G401 (cell line): ENCODE results near the gene RBPJ. TPM values are rescaled to one million over a fixed set of nuclear protein-coding genes. Genes with fewer than 3 reads are reported as not detected.
"Not testable (repeated sequence)": the region's sequence is repeated elsewhere in the genome, so short reads cannot be mapped to it uniquely, and the experiment has no call there.

ENCODE experiments used
- DNase-seq: peaks from one replicate; pipeline ENCODE4 v3.0.0-alpha.2; 2015; ENCODE audit warnings: low spot score
- in situ Hi-C: cut with HindIII; loops from 2 replicates; pipeline ENCODE4 v1.10.0; 2016; ENCODE audit warnings: low sequenced_read_pairs, mixed read lengths
- total RNA-seq: library from RNA; depleted of rRNA; stranded (reverse); fragments of >200 nt; shearing (Covaris generic); gene quantifications from 2 replicates; pipeline ENCODE4 v1.2.3, GENCODE V29; 2014

The RBPJ gene
- total RNA-seq, 1 experiment from 2014 or later = 336 TPM

DNA sequence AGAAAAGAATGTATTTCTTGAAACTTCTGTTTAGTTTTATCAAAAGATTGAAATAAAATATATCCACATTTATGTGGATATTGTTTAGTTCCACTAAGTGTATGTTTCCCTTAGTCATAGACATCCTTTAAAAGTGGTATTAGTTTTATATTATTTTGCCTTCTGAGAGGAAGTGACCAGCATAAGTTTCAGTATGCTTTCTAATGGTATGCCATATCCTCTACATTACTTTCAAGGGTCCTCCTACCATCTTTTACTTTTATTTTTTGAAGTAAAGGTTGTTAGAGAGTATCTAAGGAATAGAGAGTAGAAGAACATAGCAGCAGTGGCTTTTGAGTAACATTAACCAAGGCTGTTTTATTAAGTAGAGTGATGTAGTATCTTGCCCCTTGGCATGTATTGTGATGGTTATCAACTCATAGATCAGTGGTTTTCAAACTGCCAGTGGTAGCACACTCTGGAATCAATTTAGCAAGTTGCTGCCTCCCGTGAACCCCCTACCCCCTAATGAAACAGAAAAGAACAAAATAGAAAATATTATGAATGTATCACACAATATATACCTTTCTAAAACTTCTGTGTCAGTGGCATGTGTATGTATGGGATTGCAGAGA is 44.8 kb downstream of the RBPJ start:
- in situ Hi-C loops = no loop called here
- no peak for DNase-seq

DNA sequence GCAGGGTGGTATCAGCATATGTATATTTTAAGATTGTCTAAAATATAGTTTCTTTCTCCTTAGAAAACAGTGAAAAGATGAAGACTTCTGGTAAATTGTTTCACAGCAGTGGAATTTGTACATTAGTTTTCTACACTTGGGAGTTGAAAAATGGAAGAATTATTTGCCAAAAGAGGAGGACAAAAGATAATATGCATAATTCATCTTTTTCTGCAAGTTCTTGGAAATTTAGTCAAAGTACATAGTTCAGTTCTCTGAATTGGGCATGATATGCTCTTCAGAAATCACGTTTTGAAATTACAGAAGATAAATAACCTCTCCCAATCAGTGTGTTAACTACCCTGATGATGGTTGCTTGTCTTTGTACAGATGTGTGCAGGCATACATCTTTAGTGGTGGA is 47.0 kb downstream of the RBPJ start:
- in situ Hi-C loops = no loop called here
- no peak for DNase-seq

DNA sequence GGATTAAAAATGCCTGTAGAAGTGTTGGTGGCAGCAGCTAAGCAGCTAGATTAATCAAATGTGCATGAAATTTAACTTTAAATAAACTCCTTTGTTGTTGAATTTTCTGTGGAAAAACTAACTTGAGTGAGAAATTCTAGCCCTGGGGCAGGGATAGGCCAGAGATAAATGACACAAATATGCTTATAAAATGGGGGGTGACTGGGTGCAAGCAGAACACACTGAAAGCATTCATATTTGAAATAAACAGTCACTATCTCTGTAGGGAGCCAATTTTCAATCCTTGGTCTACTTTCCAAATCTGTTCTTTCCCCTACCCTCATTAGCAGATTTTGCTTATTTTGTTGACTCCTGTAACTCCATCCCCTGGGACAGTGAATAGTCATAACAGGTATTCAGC is 47.9 kb downstream of the RBPJ start:
- in situ Hi-C loops = no loop called here
- no peak for DNase-seq

DNA sequence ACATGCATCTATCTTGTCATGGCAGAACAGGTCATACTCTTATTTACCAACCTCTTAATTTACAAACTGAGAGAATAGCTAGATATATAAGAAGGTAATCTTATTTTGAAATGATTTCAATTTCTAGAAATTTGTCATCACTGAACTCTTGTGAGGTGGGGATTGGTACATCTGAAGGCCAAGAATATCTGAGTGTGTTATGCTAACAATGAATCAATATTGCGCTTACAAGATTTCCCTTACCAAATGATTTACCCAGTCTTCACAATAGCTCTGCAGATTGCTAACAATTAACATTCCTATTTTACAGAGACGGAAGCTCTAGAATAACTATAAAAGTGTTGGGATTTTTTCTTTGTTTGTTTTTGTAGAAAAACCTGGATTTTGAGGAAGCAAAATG is 48.3 kb downstream of the RBPJ start:
- no peak for DNase-seq
- in situ Hi-C loops = no loop called here

DNA sequence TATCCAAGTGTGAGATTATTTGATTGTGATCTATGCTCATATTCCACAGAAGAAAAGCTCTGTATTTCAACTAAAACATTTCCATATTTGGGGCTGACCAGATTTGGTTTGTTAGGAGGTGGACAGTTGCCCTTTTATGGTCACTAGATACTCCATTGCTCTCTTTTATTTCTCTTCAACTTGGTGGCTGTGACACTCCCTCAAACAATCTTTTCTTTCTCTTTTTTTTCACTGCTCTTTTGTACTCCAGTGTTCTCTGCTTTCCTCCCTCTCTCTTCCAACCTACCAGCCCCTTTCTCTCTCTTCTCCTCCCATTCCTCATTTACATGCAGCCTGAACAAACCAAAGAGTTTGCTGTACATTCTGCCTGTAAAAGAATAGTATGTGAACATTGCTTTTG is 48.8 kb downstream of the RBPJ start:
- in situ Hi-C loops = no loop called here
- no peak for DNase-seq

DNA sequence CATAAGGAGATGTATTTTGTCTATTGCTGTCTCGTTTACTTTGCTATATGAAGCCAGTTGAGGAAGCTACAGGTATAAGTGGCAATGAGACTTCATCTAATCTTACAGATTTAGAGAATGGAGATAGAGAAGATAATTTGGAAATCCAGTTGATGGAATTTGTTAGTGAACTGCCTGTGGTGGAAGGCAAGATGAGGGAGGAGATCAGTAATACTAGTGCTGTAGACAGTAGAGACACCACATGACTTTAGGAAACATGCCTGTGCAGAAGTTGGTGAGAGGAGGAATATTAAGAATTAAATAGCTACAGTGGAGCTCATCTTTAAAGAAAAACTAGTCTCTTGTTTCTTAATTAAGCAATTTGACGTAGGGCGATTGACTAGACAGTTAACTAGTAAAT is 51.3 kb downstream of the RBPJ start:
- in situ Hi-C loops = no loop called here
- no peak for DNase-seq

DNA sequence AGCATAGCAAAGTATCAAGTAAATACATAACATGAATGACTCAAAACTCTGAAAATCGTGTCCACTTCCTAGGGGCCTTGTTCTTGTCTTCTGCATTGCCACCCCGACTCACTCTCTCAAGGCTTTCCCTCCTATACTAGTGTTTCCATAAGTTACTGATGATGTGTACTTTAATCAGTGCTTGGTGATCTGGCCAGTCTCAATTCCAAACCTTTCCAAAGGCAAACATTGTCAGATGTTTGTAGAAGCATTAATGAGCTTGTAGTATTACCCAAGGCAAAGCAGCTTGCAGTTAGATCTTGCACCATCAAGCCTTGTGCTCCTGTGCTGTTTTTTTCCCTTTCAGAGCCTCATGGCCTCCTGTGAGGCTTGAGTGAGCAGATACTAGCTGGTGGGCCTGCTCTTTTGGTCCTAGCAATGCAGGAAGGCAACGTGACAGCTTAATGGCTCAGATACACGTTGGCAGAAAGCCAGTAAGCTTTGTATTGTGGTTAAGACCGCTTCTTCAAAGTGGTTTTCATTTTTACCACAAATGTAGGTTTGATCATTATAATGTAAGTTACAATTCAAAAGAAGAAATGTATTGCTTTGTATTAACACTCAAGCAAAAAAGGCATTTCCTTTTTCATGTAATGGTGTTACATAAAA is 51.8 kb downstream of the RBPJ start:
- in situ Hi-C loops = no loop called here

DNA sequence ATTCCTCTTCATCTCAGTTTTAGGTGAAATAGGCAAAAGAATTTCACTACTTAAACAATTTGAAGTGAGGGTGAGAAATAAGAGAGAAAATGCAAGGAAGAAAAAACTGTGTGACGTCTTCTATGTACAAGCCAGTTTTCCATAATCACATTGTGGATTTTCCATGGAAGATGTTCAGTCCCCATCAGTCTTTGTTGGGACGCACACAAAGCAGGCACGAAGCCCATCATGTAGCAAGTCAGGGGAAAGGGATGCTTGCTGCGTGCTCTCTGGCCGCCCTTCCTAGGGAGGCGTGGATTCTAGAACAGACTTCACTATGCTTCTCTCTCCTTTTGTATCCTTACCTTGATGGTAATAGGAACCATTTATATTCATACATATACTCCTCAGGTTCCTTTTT is 54.7 kb downstream of the RBPJ start:
- in situ Hi-C loops = no loop called here
- DNase-seq = no peak

More for the DNA sequence above, 51.8 kb downstream of the RBPJ start:
- DNase-seq = peak; percentile 42

DNA sequence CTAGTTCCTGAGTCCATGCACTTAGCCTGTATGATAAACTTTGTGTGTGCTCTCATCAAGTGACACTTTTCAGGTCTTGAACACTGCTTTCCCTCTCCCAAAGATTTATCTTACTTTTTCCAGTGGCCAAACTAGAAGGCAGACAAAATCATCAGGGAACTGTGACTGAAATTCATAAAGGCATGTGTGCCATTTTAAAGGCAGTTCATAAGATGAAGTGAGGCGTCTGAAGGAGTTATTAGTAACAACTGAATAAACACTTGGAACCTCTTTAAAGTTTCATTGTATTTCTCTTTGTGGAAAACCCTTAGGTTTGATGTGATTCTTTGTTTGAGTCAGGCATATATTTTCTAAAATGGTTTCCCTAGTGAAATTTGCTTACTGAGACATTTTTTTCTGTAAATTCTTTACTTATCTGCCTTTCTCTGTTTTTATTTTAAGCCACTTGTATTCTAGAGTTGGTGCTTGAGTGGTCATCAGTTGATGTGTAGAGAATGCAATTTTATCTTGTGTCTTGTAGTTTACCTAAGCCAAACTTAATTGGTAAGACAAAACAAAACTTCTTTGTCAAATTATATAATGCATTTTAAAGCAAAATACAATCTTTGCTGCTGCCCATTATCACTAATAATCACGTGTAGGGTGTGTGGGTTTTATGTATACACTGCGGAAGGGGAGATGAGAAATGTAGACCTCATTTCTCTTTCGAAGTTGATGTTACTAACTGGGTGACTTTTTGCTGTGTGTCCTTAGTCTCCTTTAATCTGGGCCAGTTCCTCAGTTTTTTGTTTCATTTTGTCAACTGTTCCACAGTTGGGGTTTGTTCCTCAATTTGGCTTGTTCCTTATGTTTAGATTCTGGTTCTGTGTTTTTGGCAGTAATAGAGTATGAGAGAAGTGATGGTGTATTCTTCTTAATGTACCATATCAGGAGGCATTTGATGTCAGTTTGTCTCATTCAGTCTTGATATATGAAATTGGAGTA is 56.8 kb downstream of the RBPJ start:
- DNase-seq = no peak
- in situ Hi-C loops = no loop called here

DNA sequence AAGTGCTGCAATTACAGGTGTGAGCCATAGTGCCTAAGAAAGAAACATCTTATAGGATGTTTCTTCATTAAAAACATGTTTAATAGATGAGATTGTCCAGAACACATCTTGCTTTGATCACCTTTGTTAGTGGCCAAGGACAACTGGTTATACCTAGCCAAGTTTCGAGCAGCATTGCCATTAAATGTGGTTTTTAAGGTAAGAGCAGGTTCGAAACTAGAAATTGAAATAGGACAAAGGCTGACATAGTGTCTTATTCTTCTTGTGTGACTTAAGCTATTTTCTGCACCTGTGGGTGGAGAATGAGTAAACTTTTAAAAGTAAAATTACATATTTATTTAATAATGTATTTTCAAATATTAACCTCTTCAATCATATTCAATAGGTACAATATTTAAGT is 59.0 kb downstream of the RBPJ start:
- in situ Hi-C loops = no loop called here

DNA sequence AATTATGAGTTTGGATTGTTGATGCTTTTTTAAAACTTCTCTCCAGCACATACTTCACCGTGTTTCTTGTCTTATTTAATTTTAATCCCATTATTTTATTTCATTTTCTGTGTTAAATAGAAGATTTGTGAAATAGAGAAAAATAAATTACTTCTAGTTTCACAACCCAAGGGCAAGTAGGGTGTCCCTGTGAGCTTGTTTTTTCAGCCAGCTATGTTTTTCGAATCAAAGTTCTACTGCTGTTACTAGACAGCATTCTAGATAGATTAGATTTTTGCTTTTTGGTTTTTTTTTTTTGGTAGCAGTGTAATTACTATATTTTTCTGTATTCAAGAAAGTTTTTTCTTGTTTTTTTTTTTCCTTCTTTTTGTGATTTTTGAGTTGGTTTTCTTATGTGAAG is 59.9 kb downstream of the RBPJ start:
- in situ Hi-C loops = no loop called here
- DNase-seq = no peak

More for the DNA sequence above, 59.0 kb downstream of the RBPJ start:
- no peak for DNase-seq

DNA sequence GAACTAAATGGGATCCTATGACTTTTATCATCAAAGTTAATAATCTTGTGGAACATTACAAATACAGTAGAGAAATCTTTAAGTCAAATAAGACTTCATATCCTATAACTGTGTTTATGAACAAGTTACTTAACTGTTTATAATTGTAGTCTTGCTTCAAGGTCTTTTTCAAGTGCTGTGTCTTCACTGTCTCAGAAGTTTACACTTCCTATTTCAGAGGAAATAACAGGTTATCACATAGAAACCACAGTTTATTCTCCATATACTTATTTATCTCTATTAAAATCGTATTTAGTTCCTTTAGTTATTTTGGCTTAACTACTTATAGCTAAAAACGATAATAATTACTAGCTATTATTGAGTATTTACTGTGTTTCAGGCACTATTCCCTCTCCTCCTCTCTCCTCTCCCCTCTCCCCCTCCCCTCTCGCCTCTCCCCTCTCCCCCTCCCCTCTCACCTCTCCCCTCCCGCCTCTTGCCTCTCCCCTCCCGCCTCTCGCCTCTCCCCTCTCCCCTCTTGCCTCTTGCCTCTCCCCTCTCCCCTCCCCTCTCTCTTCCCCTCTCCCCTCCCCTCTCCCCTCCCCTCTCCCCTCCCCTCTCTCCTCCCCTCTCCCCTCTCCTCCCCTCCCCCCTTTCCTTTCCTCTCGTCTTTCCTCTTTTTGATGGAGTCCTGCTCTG is 63.7 kb downstream of the RBPJ start:
- no peak for DNase-seq
- in situ Hi-C loops = no loop called here

DNA sequence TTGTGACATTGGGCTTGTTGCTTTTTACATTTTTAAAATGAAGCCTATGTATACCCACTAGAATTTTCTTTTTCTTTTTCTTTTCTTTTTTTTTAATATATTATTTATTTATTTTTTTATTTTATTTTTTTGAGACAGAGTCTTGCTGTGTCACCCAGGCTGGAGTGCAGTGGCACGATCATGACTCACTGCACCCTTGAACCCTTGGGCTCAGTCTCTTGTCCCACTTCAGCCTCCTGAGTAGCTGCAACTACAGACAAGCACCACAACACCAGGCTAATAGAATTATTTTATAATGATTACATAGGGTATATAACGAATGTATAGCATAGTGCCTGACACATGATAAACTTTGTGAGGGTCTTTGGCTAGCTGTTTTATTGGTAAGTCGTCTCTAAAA is 64.9 kb downstream of the RBPJ start:
- no peak for DNase-seq
- in situ Hi-C loops = no loop called here

DNA sequence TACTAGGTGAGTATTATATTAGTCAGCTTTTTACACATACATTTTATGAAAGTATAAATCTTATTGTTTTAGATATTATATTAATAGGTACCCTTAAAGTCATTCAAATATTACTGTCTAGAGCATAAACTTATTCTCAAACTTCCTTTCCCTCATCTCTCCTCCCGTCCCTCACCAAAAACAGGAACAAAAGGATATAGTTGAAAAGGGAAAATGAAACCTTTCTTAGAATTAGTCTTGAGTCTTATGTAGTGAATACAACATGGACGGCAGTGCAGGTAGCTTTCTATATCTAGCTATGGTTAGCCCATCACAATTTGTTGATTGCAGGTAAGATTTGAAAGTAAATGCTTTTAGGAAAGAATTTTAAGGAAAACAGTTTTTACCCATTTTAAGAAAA is 65.6 kb downstream of the RBPJ start:
- in situ Hi-C loops = no loop called here
- no peak for DNase-seq

DNA sequence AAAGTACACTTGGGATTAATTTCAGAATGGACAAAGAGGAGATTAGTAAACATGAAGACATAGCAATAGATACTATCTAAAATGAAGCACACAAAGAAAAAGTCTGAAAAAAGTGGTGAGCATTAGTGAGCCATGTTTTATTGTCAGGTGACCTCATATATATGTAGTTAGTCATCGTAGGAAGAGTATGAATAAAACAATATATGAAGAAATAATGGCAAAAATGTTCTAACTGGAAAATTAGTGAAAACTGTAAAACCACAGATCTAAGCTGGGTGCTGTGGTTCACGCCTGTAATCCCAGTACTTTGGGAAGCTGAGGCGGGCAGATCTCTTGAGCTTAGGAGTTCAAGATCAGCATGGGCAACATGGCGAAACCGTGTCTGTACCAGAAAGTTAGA is 67.9 kb downstream of the RBPJ start:
- in situ Hi-C loops = no loop called here
- DNase-seq = no peak

DNA sequence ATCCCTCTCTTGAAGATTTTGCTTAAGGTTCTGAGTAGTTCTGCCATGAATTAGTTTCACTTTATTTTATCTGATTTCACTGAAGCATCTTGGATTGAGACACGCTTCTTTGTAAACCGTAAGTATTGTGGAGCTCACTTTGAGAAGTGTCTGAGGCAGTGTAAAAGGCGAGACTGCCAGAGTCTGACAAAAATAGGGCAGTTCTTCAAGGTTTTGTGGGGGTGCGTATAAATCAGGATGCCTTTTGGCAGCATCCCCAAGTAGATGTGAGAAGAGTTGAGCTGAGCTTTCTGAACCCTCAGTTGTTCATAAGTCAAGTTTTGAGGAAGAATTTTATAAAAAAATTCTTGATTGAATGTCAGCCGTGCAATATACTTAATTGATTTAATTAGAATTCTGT is 76.3 kb downstream of the RBPJ start:
- no peak for DNase-seq
- in situ Hi-C loops = no loop called here

DNA sequence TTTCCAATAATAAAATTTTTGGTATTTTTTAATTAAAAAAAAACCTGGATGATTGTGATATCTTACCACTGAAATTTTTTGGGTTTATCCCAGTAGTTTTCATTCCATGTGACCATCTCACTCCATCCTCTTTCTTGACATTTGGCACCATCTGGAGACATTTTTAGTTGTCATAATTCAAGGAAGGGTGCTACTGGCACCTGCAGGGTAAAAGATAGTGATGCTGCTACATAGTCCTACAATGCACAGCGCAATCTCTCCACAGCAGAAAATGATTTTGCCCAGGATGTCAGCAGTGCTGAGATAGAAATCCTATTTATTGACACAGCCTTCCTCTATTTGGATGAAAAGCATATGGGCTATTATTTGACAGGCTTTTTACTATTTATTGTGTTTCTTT is 79.3 kb downstream of the RBPJ start:
- DNase-seq = peak; percentile 35
- in situ Hi-C loops = no loop called here

DNA sequence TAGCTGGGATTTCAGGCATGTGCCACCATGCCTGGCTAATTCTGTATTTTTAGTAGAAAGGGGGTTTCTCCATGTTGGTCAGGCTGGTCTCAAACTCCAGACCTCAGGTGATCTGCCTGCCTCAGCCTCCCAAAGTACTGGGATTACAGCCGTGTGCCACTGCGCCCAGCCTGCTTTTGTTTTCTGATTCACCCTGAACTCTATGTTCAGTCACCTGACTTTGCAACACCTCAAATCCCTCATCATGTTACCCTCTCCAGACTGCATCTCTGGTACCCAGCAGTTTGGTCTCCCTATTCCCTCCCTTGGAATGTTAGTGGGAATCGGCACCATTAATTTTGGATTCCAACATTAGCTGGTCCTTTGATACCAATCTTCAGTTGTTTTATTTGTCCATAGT is 81.2 kb downstream of the RBPJ start:
- DNase-seq, in situ Hi-C loops: not testable (repeated sequence)

DNA sequence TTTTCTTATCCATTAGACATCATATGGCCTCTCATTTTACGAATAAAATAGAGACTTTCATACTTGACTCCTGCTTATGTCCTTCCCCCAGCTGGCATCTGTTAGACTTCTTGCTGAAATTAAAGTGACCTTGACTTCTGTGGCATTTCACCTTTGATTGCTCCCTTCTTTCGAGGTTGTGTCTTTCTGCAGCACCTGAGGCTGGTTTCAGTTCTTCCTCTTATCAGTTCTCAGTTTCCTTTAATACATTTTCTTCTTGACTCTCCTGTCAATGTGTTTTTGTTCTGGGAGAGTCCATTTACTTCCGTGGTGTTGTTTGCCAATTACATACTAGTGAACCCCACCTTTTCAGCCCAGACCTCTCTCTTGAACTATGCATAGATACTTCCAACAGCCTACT is 81.6 kb downstream of the RBPJ start:
- no peak for DNase-seq
- in situ Hi-C loops = no loop called here

DNA sequence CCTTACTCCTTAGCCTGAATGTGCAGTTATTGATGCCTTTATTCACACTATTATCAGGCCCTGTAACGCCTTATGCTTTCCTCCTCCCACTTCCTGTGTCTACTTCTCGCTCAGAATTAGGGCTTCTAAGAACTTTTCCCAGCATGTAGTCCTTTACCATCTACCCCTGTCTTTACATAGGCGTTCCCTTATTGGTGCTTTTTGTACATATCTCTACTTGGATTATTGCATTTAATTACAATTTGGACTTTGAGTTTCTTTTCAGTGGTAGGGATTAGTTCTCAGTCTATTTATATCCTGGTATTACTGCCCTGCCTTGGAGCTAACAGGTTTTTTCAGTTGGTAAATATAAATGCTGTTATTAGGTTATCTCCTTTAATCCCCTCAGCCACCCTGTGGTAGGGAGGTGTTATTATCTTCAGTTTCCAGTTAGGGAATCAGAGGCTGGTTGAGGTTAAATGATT is 84.0 kb downstream of the RBPJ start:
- DNase-seq = no peak
- in situ Hi-C loops = no loop called here
